Measurements from ENCODE around the gene ASIC4. TPM values are rescaled to one million over a fixed set of nuclear protein-coding genes. Genes with fewer than 3 reads are reported as not detected.
A peak's percentile ranks its signal among the peaks of the same experiment; 100 is the strongest.

ASIC4 gene
- total and polyA plus RNA-seq, 2 of the 13 experiments (the other 11 are each of a cell fraction or from before 2014, with no cell fraction given) = 0.03 TPM; not detected in 1

DNA sequence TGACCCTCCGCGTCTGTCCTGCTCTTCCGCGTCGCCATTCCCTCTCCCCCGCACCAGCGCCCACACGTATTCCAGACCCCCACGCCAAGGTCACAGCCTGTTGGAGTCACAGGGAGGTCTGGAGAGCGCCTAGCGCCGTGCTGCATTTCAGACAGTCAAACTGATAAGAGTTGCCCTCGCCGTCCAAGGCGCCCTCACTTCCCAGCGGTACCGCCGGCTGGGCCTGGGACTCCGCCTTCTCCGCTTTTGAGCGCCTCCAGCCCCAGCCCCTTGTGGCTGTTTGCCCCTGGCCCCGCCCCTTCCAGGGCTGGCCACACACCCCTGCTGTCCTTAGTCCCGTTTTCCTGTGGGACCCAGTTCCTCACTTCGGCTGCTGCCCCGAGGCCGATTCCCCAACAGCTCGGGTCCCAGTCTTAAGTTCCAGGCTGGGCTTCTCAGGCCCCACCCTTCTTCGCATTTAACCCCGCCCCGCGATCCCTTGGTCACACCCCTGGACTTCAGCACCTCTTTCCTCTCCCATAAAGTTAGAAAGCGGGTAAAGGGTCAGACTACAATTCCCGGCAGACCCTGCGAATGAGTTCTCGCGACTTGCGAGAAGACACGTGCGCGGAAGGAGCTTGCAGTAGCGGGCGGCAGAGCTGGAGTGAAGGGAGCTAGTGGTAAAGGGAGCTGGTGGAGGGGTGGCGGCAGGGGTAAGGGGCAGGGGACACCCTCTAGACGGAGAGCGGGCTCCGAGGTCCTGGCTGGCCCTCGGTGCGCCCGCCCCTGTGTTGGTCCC is 15.8 kb upstream of the ASIC4 start, which contains the start of gene GMPPA (continued):
- TF ChIP-seq KDM3A (CRISPR knock-in tag; IDR thresholded peaks at IDR 0.05; ENCODE audit: low read depth) (peak; percentile 24; the same call in 1 of the 2 replicates), DNMT1 (CRISPR knock-in tag; IDR thresholded peaks at IDR 0.05) (peak; percentile 35; the same call in 1 of the 2 replicates), ZSCAN25 (CRISPR knock-in tag; IDR thresholded peaks at IDR 0.05) (peak; percentile 81), ETV5 (CRISPR knock-in tag; IDR thresholded peaks at IDR 0.05; ENCODE audit: borderline replicate concordance) (0 out of 2 replicates have a peak, but pooled peaks have one; percentile 9), FOXK1 (CRISPR knock-in tag; IDR thresholded peaks at IDR 0.05; ENCODE audit: borderline replicate concordance, low read depth) (no peak; the same call in 1 of the 2 replicates), NRL (CRISPR knock-in tag; IDR thresholded peaks at IDR 0.05; ENCODE audit: borderline replicate concordance) (peak; percentile 89; the same call in 1 of the 2 replicates), KDM5B (CRISPR knock-in tag; IDR thresholded peaks at IDR 0.05; ENCODE audit: borderline replicate concordance) (peak; percentile 91), NONO (IDR thresholded peaks at IDR 0.05) (no peak), NONO (CRISPR knock-in tag; conservative IDR thresholded peaks at IDR 0.05) (peak; percentile 93), CREM (IDR thresholded peaks at IDR 0.05) (peak; percentile 92), CREM (CRISPR knock-in tag; IDR thresholded peaks at IDR 0.05) (no peak), CREB1 (IDR thresholded peaks at IDR 0.05) (peak; percentile 48; the same call in 1 of the 2 replicates), CREB1 (CRISPR knock-in tag; IDR thresholded peaks at IDR 0.05) (peak; percentile 92), PHF5A (CRISPR knock-in tag; IDR thresholded peaks at IDR 0.05; ENCODE audit: low read depth, unreplicated experiment) (peak; percentile 40), KDM1A (CRISPR knock-in tag; IDR thresholded peaks at IDR 0.05) (0 out of 2 replicates have a peak, but pooled peaks have one; percentile 4)
- TF ChIP-seq, protein P1, sequence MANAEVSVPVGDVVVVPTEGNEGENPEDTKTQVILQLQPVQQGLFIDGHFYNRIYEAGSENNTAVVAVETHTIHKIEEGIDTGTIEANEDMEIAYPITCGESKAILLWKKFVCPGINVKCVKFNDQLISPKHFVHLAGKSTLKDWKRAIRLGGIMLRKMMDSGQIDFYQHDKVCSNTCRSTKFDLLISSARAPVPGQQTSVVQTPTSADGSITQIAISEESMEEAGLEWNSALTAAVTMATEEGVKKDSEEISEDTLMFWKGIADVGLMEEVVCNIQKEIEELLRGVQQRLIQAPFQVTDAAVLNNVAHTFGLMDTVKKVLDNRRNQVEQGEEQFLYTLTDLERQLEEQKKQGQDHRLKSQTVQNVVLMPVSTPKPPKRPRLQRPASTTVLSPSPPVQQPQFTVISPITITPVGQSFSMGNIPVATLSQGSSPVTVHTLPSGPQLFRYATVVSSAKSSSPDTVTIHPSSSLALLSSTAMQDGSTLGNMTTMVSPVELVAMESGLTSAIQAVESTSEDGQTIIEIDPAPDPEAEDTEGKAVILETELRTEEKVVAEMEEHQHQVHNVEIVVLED (CRISPR knock-in tag; IDR thresholded peaks at IDR 0.05; ENCODE audit: borderline replicate concordance) = peak; percentile 76
- TF ChIP-seq, protein P2, sequence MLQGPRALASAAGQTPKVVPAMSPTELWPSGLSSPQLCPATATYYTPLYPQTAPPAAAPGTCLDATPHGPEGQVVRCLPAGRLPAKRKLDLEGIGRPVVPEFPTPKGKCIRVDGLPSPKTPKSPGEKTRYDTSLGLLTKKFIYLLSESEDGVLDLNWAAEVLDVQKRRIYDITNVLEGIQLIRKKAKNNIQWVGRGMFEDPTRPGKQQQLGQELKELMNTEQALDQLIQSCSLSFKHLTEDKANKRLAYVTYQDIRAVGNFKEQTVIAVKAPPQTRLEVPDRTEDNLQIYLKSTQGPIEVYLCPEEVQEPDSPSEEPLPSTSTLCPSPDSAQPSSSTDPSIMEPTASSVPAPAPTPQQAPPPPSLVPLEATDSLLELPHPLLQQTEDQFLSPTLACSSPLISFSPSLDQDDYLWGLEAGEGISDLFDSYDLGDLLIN (CRISPR knock-in tag; IDR thresholded peaks at IDR 0.05; ENCODE audit: borderline replicate concordance) = no peak
- TF ChIP-seq, protein P3, sequence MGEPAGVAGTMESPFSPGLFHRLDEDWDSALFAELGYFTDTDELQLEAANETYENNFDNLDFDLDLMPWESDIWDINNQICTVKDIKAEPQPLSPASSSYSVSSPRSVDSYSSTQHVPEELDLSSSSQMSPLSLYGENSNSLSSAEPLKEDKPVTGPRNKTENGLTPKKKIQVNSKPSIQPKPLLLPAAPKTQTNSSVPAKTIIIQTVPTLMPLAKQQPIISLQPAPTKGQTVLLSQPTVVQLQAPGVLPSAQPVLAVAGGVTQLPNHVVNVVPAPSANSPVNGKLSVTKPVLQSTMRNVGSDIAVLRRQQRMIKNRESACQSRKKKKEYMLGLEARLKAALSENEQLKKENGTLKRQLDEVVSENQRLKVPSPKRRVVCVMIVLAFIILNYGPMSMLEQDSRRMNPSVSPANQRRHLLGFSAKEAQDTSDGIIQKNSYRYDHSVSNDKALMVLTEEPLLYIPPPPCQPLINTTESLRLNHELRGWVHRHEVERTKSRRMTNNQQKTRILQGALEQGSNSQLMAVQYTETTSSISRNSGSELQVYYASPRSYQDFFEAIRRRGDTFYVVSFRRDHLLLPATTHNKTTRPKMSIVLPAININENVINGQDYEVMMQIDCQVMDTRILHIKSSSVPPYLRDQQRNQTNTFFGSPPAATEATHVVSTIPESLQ (CRISPR knock-in tag; conservative IDR thresholded peaks at IDR 0.05) = no peak
- TF ChIP-seq, protein P4, sequence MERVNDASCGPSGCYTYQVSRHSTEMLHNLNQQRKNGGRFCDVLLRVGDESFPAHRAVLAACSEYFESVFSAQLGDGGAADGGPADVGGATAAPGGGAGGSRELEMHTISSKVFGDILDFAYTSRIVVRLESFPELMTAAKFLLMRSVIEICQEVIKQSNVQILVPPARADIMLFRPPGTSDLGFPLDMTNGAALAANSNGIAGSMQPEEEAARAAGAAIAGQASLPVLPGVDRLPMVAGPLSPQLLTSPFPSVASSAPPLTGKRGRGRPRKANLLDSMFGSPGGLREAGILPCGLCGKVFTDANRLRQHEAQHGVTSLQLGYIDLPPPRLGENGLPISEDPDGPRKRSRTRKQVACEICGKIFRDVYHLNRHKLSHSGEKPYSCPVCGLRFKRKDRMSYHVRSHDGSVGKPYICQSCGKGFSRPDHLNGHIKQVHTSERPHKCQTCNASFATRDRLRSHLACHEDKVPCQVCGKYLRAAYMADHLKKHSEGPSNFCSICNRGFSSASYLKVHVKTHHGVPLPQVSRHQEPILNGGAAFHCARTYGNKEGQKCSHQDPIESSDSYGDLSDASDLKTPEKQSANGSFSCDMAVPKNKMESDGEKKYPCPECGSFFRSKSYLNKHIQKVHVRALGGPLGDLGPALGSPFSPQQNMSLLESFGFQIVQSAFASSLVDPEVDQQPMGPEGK (CRISPR knock-in tag; IDR thresholded peaks at IDR 0.05) = peak; percentile 44
- TF ChIP-seq, protein P5, sequence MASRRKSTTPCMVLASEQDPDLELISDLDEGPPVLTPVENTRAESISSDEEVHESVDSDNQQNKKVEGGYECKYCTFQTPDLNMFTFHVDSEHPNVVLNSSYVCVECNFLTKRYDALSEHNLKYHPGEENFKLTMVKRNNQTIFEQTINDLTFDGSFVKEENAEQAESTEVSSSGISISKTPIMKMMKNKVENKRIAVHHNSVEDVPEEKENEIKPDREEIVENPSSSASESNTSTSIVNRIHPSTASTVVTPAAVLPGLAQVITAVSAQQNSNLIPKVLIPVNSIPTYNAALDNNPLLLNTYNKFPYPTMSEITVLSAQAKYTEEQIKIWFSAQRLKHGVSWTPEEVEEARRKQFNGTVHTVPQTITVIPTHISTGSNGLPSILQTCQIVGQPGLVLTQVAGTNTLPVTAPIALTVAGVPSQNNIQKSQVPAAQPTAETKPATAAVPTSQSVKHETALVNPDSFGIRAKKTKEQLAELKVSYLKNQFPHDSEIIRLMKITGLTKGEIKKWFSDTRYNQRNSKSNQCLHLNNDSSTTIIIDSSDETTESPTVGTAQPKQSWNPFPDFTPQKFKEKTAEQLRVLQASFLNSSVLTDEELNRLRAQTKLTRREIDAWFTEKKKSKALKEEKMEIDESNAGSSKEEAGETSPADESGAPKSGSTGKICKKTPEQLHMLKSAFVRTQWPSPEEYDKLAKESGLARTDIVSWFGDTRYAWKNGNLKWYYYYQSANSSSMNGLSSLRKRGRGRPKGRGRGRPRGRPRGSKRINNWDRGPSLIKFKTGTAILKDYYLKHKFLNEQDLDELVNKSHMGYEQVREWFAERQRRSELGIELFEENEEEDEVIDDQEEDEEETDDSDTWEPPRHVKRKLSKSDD (CRISPR knock-in tag; IDR thresholded peaks at IDR 0.05; ENCODE audit: low read depth) = 0 out of 2 replicates have a peak, but pooled peaks have one; percentile 45

Data from HepG2 (cell line).